Measurements from ENCODE around the gene CHCHD4. TPM values are rescaled to one million over a fixed set of nuclear protein-coding genes. Genes with fewer than 3 reads are reported as not detected.

The CHCHD4 gene
- polyA plus RNA-seq, 1 of the 3 experiments (the other 2 are of a cell fraction), result 15.4 TPM

DNA sequence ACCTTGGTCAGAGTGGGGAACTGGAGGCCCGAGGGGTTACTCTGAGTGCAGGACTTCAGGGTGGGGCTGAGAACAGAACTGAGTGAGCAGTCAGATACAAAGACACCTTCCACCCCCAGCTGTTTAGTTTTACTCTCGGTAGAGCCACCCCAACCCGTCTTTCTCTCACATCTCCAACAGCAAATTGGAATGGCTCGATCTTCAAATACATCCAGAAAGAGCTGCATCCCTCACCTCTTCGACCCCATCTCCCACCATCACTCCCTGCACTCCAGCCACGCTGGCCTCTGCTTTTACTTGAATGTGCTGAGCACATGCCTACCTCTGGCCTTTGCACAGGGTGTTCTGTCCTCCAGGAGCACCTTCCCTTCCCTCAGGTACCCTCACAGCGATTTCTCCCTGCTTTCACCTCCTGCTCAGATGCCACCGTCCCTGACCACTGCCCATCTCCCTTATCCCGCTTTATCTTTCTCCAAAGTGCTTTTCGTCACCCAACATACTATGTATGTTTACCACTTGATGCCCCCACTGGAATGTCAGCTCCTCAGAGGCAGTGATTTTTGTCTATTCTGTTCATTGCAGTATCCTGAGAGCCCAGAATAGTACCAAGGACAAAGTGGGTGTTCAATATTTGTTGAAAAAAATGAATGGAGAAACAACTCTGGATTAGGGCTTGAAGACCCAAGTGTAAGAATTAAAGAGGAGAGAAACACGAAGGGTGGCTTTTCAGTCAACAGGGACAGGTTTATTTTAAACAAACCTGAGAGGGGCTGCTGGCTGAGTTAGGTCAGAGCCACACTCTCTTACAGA, 4.4 kb downstream of the CHCHD4 start:
- no peak overlapping the region for H3K4me3 ChIP-seq (ENCODE audit: low read depth in 2 of 2, low read length in 1 of 2)
- CTCF ChIA-PET, result interaction anchor here (4.0 kb wide), 1 partner anchor 224 kb away, joined by 18 read pairs; no protein-coding TSS in a partner anchor
- peaks cover 17 to 30% of the 10 kb centered on the region in 2 experiments for H3K36me3 ChIP-seq (replicated peaks in 1 of 2; ENCODE audit: control insufficient read depth in 1 of 2, insufficient read depth in 2 of 2, low read length in 1 of 2)
- no peak for DNase-seq
- no peaks in the 10 kb centered on the region for H4K20me1 ChIP-seq (ENCODE audit: insufficient read depth)
- no peaks in the 10 kb centered on the region for H3K9me3 ChIP-seq
- peaks cover 6 to 18% of the 10 kb centered on the region in 2 experiments; a peak in 3 of 4 replicates for H3K4me1 ChIP-seq (ENCODE audit: control insufficient read depth in 1 of 2, insufficient read depth in 2 of 2, low read depth in 1 of 2, low read length in 1 of 2)
- TF ChIP-seq, protein P1, sequence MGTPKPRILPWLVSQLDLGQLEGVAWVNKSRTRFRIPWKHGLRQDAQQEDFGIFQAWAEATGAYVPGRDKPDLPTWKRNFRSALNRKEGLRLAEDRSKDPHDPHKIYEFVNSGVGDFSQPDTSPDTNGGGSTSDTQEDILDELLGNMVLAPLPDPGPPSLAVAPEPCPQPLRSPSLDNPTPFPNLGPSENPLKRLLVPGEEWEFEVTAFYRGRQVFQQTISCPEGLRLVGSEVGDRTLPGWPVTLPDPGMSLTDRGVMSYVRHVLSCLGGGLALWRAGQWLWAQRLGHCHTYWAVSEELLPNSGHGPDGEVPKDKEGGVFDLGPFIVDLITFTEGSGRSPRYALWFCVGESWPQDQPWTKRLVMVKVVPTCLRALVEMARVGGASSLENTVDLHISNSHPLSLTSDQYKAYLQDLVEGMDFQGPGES (IDR thresholded peaks at IDR 0.05; ENCODE audit: low read depth, low read length), result no peak
- no peak for TF ChIP-seq SMC3 (IDR thresholded peaks at IDR 0.05; ENCODE audit: low read depth, low read length)
- H3K79me2 ChIP-seq (ENCODE audit: insufficient read depth), result peaks cover 30% of the 10 kb centered on the region
- H2AFZ ChIP-seq (ENCODE audit: low read depth), result no peak overlapping the region
- peaks cover 1% of the 10 kb centered on the region for H3F3A ChIP-seq (replicated peaks; ENCODE audit: insufficient read depth)
- H3K9ac ChIP-seq, result no peak overlapping the region
- H3K27ac ChIP-seq (ENCODE audit: low read depth in 2 of 2, low read length in 1 of 2), result no peak overlapping the region
- H3K4me2 ChIP-seq, result no peak overlapping the region
- no peaks in the 10 kb centered on the region for H3K9me2 ChIP-seq
- POLR2A ChIA-PET, result no interaction called here
- H3K27me3 ChIP-seq (ENCODE audit: insufficient read depth), result no peaks in the 10 kb centered on the region
- WGBS (ENCODE audit: low lambda C conversion rate), result 91% methylated on average over 11 of the region's 11 CpGs

DNA sequence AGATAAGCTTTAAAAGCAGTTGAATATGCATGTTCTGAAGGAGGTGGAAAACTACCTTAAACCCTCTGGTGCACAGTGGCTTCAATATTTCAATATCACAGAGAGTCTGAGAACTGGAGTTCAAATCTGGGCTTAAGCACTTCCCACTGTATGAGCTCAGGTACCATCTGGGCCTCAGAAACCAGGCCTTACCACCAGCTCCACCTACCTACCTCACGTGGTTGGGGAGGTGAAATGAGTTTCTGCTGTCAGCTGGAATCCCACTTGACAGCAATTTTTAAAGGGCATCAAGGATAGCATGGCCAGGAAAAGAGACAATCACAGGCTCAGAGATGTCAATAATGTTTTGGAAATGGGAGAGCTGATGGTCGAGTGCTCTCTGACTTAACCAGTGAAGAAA, 5.0 kb downstream of the CHCHD4 start:
- H3K4me1 ChIP-seq (ENCODE audit: control insufficient read depth in 1 of 2, insufficient read depth in 2 of 2, low read depth in 1 of 2, low read length in 1 of 2), result peaks cover 6 to 18% of the 10 kb centered on the region in 2 experiments; a peak in 3 of 4 replicates
- ChIA-PET CTCF (interaction anchor here (4.0 kb wide), 1 partner anchor 223 kb away, joined by 18 read pairs; no protein-coding TSS in a partner anchor), POLR2A (no interaction called here)
- no peak overlapping the region for H2AFZ ChIP-seq (ENCODE audit: low read depth)
- H3K79me2 ChIP-seq (ENCODE audit: insufficient read depth), result peaks cover 26% of the 10 kb centered on the region
- H3K9ac ChIP-seq, result no peak overlapping the region
- DNase-seq, result no peak
- TF ChIP-seq RXRA (IDR thresholded peaks at IDR 0.05; ENCODE audit: borderline replicate concordance, low read depth) (no peak), RCOR1 (IDR thresholded peaks at IDR 0.05; ENCODE audit: low read length) (no peak), ELF1 (IDR thresholded peaks at IDR 0.05) (no peak), MEF2A (IDR thresholded peaks at IDR 0.05; ENCODE audit: borderline replicate concordance, low read depth) (no peak), TEAD4 (IDR thresholded peaks at IDR 0.05; ENCODE audit: borderline replicate concordance, insufficient read depth) (no peak), RFX5 (IDR thresholded peaks at IDR 0.05; ENCODE audit: low read length) (no peak), NFIC (IDR thresholded peaks at IDR 0.05; ENCODE audit: borderline replicate concordance) (no peak), SIN3A (IDR thresholded peaks at IDR 0.05; ENCODE audit: borderline replicate concordance, low read depth, low read length) (no peak), FOXM1 (IDR thresholded peaks at IDR 0.05; ENCODE audit: low read depth) (no peak), FOXJ3 (CRISPR knock-in tag; IDR thresholded peaks at IDR 0.05) (no peak), CHD2 (IDR thresholded peaks at IDR 0.05; ENCODE audit: low read length, partially characterized antibody) (no peak), EP300 (IDR thresholded peaks at IDR 0.05; ENCODE audit: borderline replicate concordance in 1 of 2, low read depth in 1 of 2, low read length in 1 of 2) (no peak)
- TF ChIP-seq, protein P2, sequence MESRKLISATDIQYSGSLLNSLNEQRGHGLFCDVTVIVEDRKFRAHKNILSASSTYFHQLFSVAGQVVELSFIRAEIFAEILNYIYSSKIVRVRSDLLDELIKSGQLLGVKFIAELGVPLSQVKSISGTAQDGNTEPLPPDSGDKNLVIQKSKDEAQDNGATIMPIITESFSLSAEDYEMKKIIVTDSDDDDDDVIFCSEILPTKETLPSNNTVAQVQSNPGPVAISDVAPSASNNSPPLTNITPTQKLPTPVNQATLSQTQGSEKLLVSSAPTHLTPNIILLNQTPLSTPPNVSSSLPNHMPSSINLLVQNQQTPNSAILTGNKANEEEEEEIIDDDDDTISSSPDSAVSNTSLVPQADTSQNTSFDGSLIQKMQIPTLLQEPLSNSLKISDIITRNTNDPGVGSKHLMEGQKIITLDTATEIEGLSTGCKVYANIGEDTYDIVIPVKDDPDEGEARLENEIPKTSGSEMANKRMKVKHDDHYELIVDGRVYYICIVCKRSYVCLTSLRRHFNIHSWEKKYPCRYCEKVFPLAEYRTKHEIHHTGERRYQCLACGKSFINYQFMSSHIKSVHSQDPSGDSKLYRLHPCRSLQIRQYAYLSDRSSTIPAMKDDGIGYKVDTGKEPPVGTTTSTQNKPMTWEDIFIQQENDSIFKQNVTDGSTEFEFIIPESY (IDR thresholded peaks at IDR 0.05; ENCODE audit: borderline replicate concordance, low read depth), result no peak
- TF ChIP-seq, protein P1 (IDR thresholded peaks at IDR 0.05; ENCODE audit: low read depth, low read length), result no peak
- H4K20me1 ChIP-seq (ENCODE audit: insufficient read depth), result no peaks in the 10 kb centered on the region
- no peaks in the 10 kb centered on the region for H3K9me2 ChIP-seq
- H3K27ac ChIP-seq (ENCODE audit: low read depth in 2 of 2, low read length in 1 of 2), result no peak overlapping the region
- no peaks in the 10 kb centered on the region for H3K9me3 ChIP-seq
- no peaks in the 10 kb centered on the region for H3F3A ChIP-seq (replicated peaks; ENCODE audit: insufficient read depth)
- H3K4me3 ChIP-seq (ENCODE audit: low read depth in 2 of 2, low read length in 1 of 2), result no peak overlapping the region
- WGBS (ENCODE audit: low lambda C conversion rate), result 94% methylated on average over 2 of the region's 2 CpGs
- no peak overlapping the region for H3K4me2 ChIP-seq
- no peaks in the 10 kb centered on the region for H3K27me3 ChIP-seq (ENCODE audit: insufficient read depth)
- peaks cover 19 to 37% of the 10 kb centered on the region in 2 experiments for H3K36me3 ChIP-seq (replicated peaks in 1 of 2; ENCODE audit: control insufficient read depth in 1 of 2, insufficient read depth in 2 of 2, low read length in 1 of 2)
